Superior temporal gyrus (tissue), 1 donor: ENCODE data around the gene MRPL17.
A peak's percentile ranks its signal among the peaks of the same experiment; 100 is the strongest.
"Not testable (repeated sequence)": the region's sequence is repeated elsewhere in the genome, so short reads cannot be mapped to it uniquely, and the experiment has no call there.

Source experiments
- DNase-seq: peaks from one replicate; pipeline ENCODE4 v3.0.0-alpha.2; 2016; ENCODE audit errors: extremely low spot score

Gene MRPL17

DNA sequence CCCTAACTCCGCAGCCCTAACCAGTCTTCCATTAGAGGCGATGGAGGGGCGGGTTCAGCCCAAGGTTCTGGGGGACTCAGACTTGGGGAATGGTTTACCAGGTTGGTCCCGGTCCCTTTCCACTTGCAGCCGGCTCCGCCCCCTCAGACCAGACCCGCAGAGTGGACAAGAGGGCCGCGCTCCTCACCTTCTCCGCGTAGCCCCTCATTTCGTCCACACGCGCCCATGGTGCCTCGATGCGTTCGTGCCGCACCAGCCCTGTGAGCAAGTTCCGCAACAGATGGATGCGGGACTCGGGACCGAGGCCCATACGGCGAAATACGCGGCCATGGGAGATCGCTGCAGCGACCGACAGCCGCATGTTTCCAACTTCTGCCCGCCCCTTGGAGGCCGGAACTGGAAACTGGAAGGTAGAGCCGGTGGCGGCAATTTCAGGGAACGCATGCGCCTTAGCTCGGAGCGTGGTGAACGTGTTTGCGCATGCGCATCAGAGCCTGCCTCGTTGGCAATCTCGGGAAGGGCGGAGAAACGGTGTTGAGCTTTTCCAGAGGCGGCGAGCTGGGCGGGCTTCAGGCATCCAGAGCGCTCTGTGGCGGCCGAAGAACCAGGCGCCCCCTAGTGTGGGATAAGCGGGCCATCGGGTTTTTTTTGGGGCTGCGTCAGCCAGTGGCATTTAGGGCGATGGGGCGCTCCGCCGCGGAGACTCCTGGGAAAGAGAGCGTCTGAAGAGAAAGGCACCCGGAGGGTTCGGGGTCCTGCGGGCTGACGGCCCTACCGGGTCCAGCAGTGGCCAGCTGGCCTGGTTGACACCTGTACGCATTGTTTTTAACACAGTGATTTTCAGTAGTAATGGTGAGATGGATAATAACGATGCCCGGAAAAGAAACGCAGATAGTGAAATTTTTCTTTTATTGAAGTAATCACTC, at the start of gene MRPL17:
Gene MRPL17, minus strand, starts transcription at position 405 of the 926 bp plus-strand sequence. Its CDS starts 44 bp downstream, at position 361.
- peak; percentile 99 for DNase-seq

DNA sequence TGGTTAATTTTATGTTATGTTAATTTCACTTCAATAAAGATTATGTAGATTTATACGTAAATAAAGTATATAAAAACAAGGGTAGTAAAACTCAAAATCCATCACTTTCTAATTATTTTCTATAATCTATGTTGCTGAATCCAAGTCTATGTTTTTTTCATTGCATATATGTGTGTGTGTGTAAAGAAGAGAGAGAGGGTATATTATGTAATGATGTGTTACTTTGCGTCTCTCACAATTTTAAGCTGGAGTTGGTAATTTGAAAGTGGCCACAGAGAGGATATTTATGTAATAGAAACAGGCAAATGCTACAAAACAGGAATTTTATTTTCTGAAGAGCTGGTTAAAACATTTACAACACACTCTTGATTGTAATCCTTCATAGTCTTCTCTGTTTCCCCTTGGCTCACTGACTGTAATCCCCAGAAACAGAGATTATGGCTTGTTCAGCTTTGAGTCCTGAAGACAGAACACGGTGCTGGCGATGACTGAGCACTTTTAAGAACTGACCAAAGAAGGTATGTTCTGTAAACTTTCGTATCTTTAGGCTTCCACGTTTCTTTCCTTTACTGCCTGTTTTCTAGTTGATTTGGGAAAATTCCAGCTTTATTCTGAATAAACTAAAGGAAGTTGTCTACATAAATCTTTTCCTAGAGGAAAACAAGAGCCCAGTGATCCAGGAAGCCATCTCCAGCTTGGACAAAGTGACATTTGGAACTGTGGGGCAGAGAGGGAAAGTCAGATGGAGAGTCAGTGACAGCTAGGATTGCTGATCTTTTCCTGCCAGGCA, 45.0 kb upstream of the MRPL17 start:
- no peak for DNase-seq

DNA sequence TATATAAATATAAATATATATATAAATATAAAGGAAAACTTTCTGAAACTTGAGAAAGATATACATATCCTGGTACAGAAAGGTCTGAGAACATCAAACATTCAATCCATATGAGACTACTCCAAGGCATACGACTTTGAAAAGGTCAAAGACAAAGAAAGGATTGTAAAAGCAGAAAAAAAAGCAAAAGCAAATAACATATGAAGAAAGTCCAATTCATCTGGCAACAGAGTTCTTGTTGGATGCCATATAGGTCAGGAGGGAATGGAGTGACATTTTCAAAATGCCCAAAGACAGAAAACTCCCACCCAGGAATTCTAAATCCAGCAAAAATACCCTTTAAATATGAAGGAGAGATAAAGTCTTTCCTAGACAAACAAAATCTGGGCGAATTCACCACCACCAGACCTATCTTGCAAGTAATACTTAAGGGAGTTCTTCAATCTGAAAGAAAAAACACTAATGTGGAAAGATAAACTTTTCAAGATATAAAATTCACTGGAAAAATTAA, 42.3 kb upstream of the MRPL17 start:
- DNase-seq, result no peak

DNA sequence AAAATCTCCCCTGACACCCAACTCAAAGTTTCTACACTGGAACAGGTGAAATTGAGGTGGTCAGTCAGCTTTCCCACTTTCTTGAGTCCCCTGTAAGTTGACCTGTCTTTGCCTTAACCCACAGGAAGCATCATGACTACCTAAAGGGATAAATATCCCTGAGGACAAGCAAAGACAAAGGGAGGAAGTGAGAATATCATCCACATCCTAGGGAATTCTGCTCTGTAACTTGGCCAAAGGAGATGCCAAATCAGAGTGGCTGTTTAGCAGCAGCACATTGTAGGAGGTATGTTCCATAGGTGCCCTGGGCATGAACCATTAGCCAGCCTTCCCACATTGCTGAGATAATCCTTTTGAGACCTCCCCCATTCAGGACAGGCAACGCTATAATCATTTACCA, 40.9 kb upstream of the MRPL17 start:
- DNase-seq, result no peak

DNA sequence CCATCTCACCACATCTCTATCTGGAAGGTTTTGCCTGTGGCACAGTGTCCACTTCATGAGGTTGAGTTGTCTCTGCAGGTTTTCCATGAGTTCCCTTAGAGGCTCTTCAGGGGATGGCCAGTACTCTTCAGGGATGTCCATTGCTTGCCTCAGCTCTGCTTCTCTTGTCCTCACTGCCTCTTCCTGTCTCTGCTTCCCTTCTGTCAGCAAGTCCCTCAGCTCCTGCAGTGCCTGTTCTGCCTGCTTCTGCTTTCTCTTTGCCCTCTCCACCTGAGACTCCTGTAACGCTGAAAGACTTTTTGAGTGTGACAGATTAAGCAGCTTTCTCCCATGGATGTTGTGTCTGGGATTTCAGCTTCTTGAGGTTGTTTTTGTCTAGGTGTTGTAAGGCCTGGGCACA, 38.2 kb upstream of the MRPL17 start:
- DNase-seq, result no peak

DNA sequence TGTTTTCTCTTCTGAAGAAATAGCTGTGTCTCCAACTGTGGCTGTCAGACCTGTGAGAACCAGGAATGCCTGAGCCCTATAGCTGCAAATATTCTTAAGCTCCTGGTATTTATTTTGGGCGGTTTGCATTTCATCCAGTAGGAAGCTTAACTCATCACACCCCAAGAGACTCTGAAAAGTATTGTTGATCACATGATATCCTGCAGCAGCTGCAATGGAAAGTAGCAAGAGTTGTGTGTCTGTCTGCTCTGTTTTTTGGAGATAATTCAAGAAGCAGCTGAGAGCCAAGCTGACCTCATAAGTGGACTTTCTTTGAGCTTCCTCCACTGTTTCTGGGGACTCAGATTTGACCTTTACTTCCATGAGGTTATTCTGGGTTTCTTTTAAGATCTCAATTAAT, 36.4 kb upstream of the MRPL17 start:
- no peak for DNase-seq

DNA sequence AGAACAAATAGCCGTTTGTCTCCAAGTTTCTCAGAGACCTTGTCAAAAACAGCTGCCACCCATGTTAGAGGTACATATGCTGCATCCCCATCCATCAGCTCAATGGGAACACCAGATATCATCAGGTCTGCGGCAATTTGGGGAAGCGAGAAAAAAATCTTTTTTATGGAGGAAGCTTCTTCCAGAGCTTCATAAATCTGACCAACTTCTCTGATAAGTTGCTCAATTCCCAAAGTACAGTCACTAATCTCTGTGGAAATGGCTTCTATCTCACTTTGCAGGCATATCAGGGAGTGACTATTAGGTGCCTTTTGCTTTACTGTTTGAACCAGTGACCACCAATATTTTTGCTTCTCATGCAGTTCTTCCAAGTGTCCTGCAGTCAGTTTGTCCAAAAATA, 34.3 kb upstream of the MRPL17 start:
- no peak for DNase-seq

DNA sequence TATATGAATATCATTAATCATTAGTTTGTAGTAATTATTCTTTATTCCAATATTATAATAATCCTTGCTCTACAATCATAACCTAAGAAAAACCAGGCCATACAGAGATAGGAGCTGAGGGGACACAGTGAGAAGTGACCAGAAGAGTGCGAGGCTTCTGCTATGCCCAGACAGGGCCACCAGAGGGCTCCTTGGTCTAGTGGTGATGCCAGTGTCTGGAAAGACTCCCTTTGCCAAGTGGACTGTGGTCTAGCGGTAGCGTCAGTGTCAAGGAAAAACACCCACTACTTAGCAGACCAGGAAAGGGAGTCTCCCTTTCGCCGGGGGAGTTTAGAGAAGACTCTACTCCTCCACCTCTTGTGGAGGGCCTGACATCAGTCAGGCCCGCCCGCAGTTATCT, 28.4 kb upstream of the MRPL17 start:
- not testable (repeated sequence) for DNase-seq

DNA sequence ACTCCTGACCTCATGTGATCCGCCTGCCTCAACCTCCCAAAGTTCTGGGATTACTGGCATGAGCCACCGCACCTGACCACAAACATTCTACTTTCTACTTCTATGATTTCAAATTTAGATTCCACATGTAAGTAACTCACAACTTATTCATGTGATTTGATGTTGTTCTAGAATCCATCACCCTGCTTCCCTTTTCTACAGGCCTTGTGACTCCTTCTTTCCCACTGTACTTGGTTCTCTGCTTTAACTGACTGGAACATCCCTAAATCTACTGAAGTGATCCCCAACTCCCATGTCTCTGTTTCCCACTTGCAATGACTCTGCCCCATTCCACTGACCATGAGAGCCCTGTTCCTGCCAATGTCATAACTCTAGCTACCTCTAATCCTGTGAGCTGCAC, 25.7 kb upstream of the MRPL17 start:
- DNase-seq, result no peak

DNA sequence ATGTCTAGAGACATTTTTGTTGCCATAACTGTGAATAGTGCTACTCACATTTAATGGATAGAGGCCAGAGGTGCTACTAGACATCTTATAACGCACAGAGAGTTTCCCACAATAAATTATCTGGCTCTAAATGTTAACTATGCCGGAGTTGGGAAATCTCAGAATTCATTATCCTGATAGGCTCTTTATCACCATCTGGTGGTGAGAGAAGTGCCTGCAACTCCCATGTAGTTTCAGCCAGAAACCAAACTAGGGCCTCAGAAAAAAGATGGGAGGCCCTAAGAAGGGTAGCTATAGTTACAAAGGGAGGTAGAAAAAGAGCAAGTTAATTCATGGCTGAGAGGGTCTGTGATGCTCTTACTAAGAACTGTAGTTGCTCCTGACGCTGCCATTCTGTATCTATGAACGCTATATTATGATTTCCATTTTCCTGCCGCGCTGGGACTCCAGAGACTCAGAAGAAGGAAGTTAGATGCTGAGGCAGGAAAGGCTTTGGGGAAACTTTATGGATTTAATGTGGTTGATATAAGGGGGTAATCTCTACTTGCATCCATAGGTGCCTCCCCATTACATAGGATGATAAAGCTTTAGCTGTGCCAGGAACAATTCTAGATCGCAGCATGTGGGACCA, 22.9 kb upstream of the MRPL17 start:
- DNase-seq, result peak; percentile 87

DNA sequence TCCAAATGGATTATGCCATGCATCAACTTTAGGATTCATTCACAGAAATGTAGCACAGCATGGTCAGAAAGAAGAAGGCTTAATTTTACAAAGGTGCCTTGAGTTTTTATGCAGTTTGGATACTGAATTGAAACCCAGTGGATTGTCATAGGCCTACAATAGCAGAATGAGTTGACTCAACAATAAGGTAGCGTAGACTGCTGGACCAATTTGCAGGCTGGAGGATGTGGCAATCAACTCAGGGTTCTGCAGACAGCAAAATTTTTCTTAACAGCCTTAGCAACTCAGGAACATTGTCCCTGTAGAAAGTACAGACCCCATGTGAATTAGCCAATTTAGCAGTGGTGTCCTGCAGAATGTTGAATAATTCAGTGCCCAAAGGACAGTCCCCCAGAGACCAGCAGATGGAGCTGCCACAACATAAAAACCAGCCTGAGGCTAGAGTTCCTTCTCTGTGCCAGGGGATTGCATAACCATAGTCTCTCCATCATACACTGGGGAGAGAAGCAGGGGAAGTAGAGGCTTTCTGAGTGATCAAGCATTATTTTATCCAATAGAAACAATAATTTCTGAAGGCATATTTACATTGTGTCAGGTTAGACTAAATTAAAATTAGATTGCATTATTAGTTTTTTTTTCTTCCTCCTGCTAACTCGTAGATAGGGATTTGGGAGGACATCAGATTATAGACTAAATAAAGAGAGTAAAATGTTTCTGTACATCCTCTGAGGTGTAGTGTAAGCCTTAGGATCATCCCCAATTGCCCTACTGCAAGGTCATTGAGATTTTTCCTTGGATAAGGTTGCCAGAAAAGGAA, 20.3 kb upstream of the MRPL17 start:
- DNase-seq, result peak; percentile 92

DNA sequence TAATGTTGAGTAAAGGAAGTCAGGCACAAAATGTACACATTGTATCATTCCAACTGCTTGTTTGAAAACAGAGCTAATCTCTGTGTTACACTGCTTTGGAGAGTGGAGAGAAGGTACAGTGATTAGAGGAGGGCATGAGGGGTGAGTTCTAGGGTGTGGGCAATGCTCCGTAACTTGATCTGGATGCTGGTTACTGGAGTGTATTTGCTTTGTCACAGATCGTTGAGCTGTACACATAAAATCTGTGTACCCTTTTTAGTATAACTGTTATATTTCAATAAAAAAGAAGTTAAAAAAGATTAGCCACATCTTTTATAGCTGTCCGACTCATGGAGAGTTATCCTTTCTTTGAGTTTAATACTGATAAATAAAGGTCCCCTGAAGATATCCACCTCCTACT, 18.8 kb upstream of the MRPL17 start:
- DNase-seq, result not testable (repeated sequence)

DNA sequence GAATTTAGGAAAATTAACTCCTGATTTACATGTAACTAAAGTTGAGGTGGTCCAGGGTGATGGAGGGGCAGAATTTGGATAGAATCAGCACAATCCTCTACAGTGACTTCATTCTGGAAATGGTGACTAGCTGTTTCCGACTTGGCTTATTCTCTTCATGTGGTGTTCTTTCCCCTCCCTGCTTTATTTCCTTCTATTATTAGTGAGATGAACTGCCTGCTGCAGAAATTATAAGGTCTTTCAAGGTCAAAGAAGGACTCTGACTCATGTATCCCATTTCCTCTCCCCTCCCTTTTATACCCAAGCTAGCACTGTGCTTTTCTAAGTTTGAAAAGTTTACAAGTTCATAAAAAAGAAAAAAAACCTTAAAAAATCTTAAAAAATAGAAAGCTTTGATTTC, 12.2 kb upstream of the MRPL17 start:
- DNase-seq, result no peak

DNA sequence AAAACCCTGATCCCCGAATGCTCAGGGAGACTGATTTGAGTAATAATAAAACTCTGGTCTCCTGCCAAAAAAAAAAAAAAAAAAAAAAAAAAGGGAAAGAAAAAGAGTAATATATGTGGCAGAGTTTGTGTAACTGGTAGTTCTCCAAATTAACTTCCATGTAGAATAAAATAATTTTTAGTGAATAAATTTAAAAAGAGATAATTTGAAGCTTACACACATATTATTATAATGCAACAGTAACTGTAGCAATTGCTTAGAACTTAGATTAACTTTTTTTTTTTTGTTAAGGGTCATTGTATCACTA, 11.0 kb upstream of the MRPL17 start:
- DNase-seq, result no peak

DNA sequence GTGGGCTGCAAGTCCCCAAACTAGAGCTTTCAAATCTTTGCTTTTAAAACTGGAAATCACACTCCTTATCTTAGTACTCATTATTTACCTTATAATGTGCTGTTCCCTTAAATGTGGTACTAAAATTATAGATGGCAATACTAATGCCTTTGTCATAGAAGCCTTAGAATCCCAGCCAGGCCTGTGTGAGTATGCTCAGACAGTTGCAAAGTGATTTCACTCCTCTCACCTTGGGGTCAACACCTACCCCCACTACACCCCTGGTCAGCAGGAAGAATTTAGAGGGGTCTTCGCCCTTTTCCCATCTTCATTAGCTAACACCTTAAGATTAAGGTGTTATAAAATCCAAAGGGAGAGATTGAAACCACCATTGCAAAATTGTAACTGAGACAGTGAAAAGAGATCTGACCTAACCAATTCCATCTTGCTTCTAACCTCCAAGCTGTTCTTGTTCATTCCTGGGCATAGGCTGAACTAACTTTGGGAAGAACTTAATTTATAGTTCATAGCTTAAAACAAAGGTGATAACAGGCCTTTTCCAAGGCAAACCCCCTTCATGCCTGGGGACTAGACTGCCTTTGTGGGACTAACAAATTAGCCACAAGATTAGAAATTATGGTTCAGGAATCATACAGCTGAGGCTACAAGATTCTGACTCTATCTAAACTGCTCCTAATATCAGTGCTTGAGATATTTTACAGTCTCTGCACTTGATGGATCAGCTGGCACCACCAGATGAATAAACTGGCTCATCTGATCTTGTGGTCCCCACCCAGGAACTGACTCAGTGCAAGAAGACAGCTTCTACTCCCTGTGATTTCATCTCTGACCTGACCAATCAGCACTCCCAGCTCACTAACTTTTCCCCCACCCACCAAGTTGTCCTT, 10.4 kb upstream of the MRPL17 start:
- no peak for DNase-seq

DNA sequence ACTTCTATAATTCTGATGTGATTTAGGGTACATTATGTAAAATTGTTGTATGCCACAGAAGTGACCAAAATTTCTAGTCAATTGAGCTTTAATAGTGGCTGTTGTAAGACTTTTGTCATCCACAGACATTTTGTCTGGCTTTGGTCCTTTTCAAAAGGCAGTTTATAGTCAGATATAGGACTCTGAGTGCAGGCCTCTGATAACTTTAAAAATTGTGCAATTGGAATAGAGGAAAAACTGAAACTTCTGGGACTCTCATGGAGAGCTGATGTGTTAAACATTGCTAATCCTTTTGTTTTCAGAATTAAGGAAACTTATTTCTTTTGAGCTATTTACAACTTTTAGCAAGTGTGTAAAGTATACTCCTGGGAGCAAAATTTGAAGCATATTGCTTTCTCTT, 9.0 kb upstream of the MRPL17 start:
- no peak for DNase-seq

DNA sequence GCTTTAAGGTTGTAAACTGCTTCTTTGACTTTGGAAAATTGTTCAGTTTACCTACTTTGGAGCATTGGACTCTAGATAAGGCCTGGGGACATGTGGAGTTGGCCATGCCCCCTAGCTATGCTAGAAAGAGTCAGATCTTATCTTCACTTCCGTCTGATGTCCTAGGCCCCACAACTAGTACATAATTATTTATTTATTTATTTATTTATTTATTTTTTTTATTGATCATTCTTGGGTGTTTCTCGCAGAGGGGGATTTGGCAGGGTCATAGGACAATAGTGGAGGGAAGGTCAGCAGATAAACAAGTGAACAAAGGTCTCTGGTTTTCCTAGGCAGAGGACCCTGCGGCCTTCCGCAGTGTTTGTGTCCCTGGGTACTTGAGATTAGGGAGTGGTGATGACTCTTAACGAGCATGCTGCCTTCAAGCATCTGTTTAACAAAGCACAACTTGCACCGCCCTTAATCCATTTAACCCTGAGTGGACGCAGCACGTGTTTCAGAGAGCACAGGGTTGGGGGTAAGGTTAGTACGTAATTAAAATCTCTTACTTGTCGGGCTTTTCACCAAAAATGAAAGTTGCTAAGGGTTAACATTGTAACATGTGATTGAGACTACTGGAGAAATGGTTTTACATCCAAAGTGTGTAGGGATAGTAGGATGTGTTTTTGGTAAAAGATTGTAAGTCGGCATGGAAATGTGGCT, 7.4 kb upstream of the MRPL17 start:
- DNase-seq, result not testable (repeated sequence)

DNA sequence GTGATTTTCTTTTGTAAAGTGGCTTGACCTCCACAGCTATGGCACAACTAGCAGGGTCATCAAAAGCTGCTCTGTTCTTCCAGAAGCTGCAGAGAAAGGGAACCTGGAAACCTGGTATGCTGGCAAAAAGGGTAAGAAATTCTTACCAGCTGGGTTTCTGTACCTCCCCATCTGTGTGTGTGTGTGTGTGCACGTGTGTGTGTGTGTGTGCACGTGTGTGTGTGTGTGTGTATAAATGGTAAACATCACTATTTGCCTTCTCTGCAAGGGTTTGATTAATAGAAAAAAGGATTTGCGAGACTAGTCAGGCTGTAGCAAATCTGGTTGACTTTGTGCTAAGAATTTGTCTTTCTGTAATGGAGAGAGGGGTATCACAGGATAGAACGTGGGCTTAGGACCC, 4.7 kb upstream of the MRPL17 start:
- DNase-seq, result no peak

DNA sequence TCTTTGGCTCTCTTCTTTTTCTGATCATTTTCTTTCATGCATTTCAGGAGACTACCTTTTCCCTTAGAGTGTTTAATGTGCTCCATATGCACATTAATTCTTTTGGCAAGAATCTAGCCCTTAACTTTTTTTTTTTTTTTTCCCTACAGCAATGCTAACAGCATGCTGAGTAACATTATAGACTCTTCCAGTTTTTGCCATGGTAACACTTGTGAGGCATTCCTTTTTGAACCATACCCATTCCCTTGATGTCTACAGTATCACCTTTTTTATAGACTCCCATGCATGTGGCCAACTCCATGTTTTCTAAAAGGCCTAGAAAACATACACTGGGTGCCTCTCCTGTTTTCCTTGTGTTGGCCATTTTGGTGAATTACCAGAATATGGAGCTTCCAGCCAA, 2.9 kb upstream of the MRPL17 start:
- DNase-seq, result no peak

DNA sequence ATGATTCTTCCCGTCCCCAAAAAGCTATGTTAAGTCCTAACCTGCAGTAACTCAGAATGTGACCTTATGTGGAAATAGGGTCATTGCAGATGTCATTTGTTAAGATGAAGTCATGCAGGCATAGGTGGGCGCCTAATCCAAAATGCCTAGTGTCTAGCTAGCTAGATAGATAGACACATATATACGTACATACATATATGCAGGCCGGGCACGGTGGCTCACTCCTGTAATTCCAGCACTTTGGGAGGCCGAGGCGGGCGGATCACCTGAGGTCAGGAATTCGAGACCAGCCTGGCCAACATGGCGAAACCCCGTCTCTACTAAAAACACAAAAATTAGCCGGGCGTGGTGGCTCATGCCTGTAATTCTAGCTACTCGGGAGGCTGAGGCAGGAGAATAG, 928 bp upstream of the MRPL17 start:
- DNase-seq, result not testable (repeated sequence)
